Sigmoid colon (tissue), 7 donors: ENCODE data around the gene CNOT1. TPM values are rescaled to one million over a fixed set of nuclear protein-coding genes. Genes with fewer than 3 reads are reported as not detected.
"Not testable (repeated sequence)": the region's sequence is repeated elsewhere in the genome, so short reads cannot be mapped to it uniquely, and the experiment has no call there.

ENCODE experiments used
- DNase-seq: peaks from one replicate; pipeline ENCODE4 v3.0.0-alpha.2; 2019
- H3K27ac ChIP-seq, 4 donors: fragments of 200-600 bp; sonication (generic); one replicate each; pipeline ENCODE4 v1.5.1; 2016 to 2019; ENCODE audit warnings: mild to moderate bottlenecking in 1 of 4
- H3K27me3 ChIP-seq, 3 donors: fragments of 200-600 bp; sonication (generic); one replicate each; pipeline ENCODE4 v1.5.1; 2019; ENCODE audit warnings: mild to moderate bottlenecking in 1 of 3
- H3K36me3 ChIP-seq, 4 donors: fragments of 200-600 bp; sonication (generic); one replicate each; pipeline ENCODE4 v1.5.1; 2016 to 2019
- H3K4me1 ChIP-seq, 4 donors: fragments of 200-600 bp; sonication (generic); one replicate each; pipeline ENCODE4 v1.5.1; 2017 to 2019
- H3K4me3 ChIP-seq, 4 donors: fragments of 200-600 bp; sonication (generic); one replicate each; pipeline ENCODE4 v1.5.1; 2017 to 2019; ENCODE audit warnings: mild to moderate bottlenecking in 2 of 4, moderate library complexity in 1 of 4
- H3K9me3 ChIP-seq, 4 donors: fragments of 200-600 bp in 3 of 4; sonication (generic) in 3 of 4; one replicate each; pipeline versions ENCODE4 v1.5.1 to v1.6.1; 2013 to 2019
- CTCF ChIP-seq, 4 experiments: fragments of 450-650 bp in 3 of 4; fragments of 200-600 bp in 1 of 4; IDR thresholded peaks; one replicate each; pipeline ENCODE4 v1.5.1; 2016 to 2019; ENCODE audit warnings: antibody characterized with exemption in 4 of 4, mild to moderate bottlenecking in 3 of 4, moderate library complexity in 2 of 4
- EP300 ChIP-seq, 4 donors: sonication (generic); formaldehyde crosslinking; IDR thresholded peaks; one replicate each; pipeline ENCODE4 v1.6.1; 2017; ENCODE audit warnings: antibody characterized with exemption in 4 of 4
- POLR2A ChIP-seq, 2 donors: fragments of 450-650 bp; IDR thresholded peaks; one replicate each; pipeline ENCODE4 v1.6.1; 2016; ENCODE audit warnings: antibody characterized with exemption in 2 of 2, mild to moderate bottlenecking in 2 of 2, moderate library complexity in 2 of 2
- POLR2AphosphoS5 ChIP-seq, 4 donors: sonication (generic); formaldehyde crosslinking; IDR thresholded peaks; one replicate each; pipeline ENCODE4 v1.6.1; 2017; ENCODE audit warnings: antibody characterized with exemption in 4 of 4
- WGBS, 2 donors: extraction: QIAGEN DNeasy Blood & Tissue Kit; methylation state at CpG; one replicate each; pipeline ENCODE4 v1.1.7; 2013; 5-methylcytosine and 5-hydroxymethylcytosine counted together
- intact Hi-C: fragments of 100-400 bp; cut with DNase I; formaldehyde crosslinking; loops from one replicate; pipeline ENCODE4 v1.15.1; 2023
- polyA plus RNA-seq, 3 donors: library from polyadenylated mRNA; stranded (reverse); fragments of 200-250 nt; gene quantifications; one replicate each; pipeline ENCODE4 v1.2.3, GENCODE V29; 2013
- total RNA-seq, 4 donors: library from RNA; depleted of rRNA; stranded (reverse); fragments of >200 nt; gene quantifications; one replicate each; pipeline ENCODE4 v1.1.0, GENCODE V29; 2016
- donor health status: healthy with polysubstance abuse.
- donor health status: Bipolar disorder and iron deficiency.
- donor health status: healthy.

The CNOT1 gene
- total and polyA plus RNA-seq, 7 donors, result 61.3 to 112 (median 79.6) TPM

GRCh38 chr16:58579587-58579986 is 50.0 kb downstream of the CNOT1 start:
- no peak for DNase-seq
- 92 to 96% methylated on average over 8 of the region's 8 CpGs for WGBS, 2 donors
- intact Hi-C loops, result no loop called here
- peaks cover 30 to 100% (median 81%) of the 10 kb centered on the region in 4 donors for H3K36me3 ChIP-seq
- H3K27me3 ChIP-seq, result no peaks in the 10 kb centered on the region
- H3K27ac ChIP-seq, result no peak overlapping the region
- H3K9me3 ChIP-seq, result no peaks in the 10 kb centered on the region
- no peak for TF ChIP-seq POLR2AphosphoS5 (IDR thresholded peaks at IDR 0.05)
- no peak for TF ChIP-seq POLR2A (IDR thresholded peaks at IDR 0.05)
- no peak for TF ChIP-seq CTCF (IDR thresholded peaks at IDR 0.05)
- TF ChIP-seq EP300 (IDR thresholded peaks at IDR 0.05), result no peak
- no peak overlapping the region for H3K4me3 ChIP-seq
- no peaks in the 10 kb centered on the region for H3K4me1 ChIP-seq

DNA sequence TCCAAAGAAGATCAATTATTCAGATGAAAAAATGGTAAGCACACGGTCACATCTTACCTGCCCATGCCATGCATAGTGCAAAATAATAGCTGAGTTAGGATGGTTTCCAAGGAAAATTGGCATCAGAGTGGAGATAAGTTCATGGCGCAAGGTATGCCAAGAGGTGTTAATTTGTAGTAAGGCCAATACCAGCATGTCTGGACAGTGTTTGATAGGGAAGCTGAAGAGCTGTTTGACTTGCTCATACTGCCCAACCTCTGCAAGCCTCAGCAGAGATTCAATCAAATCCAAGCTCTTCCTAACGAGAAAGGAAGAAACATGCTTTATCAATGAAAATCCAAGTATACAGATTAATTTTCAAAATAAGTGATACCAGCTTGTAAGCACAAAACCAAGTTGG is 51.0 kb downstream of the CNOT1 start:
- no peaks in the 10 kb centered on the region for H3K9me3 ChIP-seq
- no peaks in the 10 kb centered on the region for H3K27me3 ChIP-seq
- no peak for TF ChIP-seq EP300 (IDR thresholded peaks at IDR 0.05)
- no peak for TF ChIP-seq POLR2AphosphoS5 (IDR thresholded peaks at IDR 0.05)
- peaks cover 30 to 100% (median 85%) of the 10 kb centered on the region in 4 donors for H3K36me3 ChIP-seq
- H3K4me3 ChIP-seq, result no peak overlapping the region
- H3K27ac ChIP-seq, result no peak overlapping the region
- intact Hi-C loops, result no loop called here
- DNase-seq, result no peak
- 90 to 91% methylated on average over 3 of the region's 3 CpGs for WGBS, 2 donors
- no peaks in the 10 kb centered on the region for H3K4me1 ChIP-seq

DNA sequence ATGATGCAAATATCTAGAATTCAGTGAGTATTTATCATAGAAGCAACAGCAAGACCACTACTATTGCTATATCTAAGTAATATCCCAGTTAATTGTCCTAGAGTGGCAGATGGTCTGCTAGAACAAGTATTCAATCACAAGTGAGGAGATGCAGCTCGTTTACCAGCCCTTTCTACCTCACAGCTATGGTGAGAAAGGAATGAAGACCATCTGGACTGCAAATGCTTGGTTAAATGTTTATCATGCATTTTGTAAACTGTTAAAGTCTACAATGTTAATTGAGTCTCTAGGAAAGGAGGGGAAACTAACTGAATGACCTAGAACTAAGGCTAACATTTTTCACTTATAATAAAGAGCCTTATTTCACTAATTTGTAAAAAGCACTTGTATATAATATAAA is 52.5 kb downstream of the CNOT1 start:
- no peaks in the 10 kb centered on the region for H3K27me3 ChIP-seq
- intact Hi-C loops, result no loop called here
- H3K27ac ChIP-seq, result no peak overlapping the region
- no peak for TF ChIP-seq CTCF (IDR thresholded peaks at IDR 0.05)
- no peak for TF ChIP-seq EP300 (IDR thresholded peaks at IDR 0.05)
- TF ChIP-seq POLR2AphosphoS5 (IDR thresholded peaks at IDR 0.05), result no peak
- TF ChIP-seq POLR2A (IDR thresholded peaks at IDR 0.05), result no peak
- no peak overlapping the region for H3K4me3 ChIP-seq
- H3K9me3 ChIP-seq, result no peaks in the 10 kb centered on the region
- DNase-seq, result no peak
- 61 to 74% methylated on average over 1 of the region's 1 CpG for WGBS, 2 donors
- no peaks in the 10 kb centered on the region for H3K4me1 ChIP-seq
- peaks cover 30 to 100% (median 79%) of the 10 kb centered on the region in 4 donors for H3K36me3 ChIP-seq

DNA sequence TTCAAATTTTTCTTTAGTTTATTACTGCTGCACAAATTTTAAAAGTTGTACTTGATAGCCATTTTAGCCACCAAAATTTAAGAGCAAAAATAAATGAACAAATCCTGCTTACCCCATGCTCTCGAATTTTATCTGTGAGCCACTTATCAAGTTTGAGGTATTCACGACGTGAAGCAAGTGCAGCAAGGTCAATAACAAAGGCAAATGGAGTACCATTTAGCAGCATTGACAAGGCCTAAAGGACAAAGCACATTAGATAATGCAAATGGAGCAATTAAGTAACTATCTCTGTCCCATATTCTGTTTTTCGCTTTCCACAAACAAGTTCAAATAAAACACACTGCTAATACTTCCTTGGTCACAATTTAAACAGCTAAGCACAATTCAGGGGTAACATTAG is 54.7 kb downstream of the CNOT1 start:
- WGBS, 2 donors, result 89 to 96% methylated on average over 4 of the region's 4 CpGs
- H3K9me3 ChIP-seq, result no peaks in the 10 kb centered on the region
- no peak overlapping the region for H3K4me3 ChIP-seq
- no peaks in the 10 kb centered on the region for H3K27me3 ChIP-seq
- DNase-seq, result no peak
- intact Hi-C loops, result no loop called here
- H3K27ac ChIP-seq, result no peak overlapping the region
- H3K36me3 ChIP-seq, result peaks cover 30 to 100% (median 76%) of the 10 kb centered on the region in 4 donors
- H3K4me1 ChIP-seq, result no peaks in the 10 kb centered on the region
- TF ChIP-seq CTCF (IDR thresholded peaks at IDR 0.05), result no peak
- TF ChIP-seq EP300 (IDR thresholded peaks at IDR 0.05), result no peak
- TF ChIP-seq POLR2AphosphoS5 (IDR thresholded peaks at IDR 0.05), result no peak
- TF ChIP-seq POLR2A (IDR thresholded peaks at IDR 0.05), result no peak

DNA sequence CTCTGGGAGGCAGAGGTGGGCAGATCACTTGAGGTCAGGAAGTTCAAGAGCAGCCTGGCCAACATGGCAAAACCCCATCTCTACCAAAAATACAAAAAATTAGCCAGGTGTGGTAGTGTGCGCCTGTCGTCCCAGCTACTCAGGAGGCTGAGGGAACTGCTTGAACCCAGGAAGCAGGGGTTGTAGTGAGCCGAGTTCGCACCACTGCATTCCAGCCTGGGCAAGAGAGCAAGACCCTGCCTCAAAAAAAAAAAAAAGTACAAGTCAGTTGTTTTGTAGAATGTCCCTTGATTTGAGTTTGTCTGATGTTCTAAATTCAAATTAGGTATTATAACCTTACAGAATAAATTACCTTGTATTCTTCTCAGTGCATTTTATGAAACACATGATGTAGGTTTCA is 63.9 kb downstream of the CNOT1 start:
- 96 to 98% methylated on average over 4 of the region's 4 CpGs for WGBS, 2 donors

GRCh38 chr16:58563775-58564174 is 65.9 kb downstream of the CNOT1 start:
- H3K4me1 ChIP-seq, result peaks cover 0 to 5% (median 0%) of the 10 kb centered on the region in 4 donors
- WGBS, 2 donors, result 97 to 98% methylated on average over 4 of the region's 4 CpGs
- intact Hi-C loops, result no loop called here
- TF ChIP-seq EP300 (IDR thresholded peaks at IDR 0.05) (no peak), CTCF (IDR thresholded peaks at IDR 0.05) (no peak), POLR2A (IDR thresholded peaks at IDR 0.05) (no peak), POLR2AphosphoS5 (IDR thresholded peaks at IDR 0.05) (no peak)
- no peak for DNase-seq
- no peaks in the 10 kb centered on the region for H3K27me3 ChIP-seq
- H3K27ac ChIP-seq, result no peak overlapping the region
- no peak overlapping the region for H3K4me3 ChIP-seq
- H3K36me3 ChIP-seq, result peaks cover 0 to 83% (median 22%) of the 10 kb centered on the region in 4 donors
- no peaks in the 10 kb centered on the region for H3K9me3 ChIP-seq

More for the DNA sequence above, 63.9 kb downstream of the CNOT1 start:
- H3K9me3 ChIP-seq, H3K27ac ChIP-seq, intact Hi-C loops, H3K27me3 ChIP-seq, DNase-seq, H3K4me1 ChIP-seq, H3K4me3 ChIP-seq: not testable (repeated sequence)
- peaks cover 0 to 81% (median 17%) of the 10 kb centered on the region in 4 donors for H3K36me3 ChIP-seq
